SK-N-SH (cell line): ENCODE results near the gene PHC2. TPM values are rescaled to one million over a fixed set of nuclear protein-coding genes. Genes with fewer than 3 reads are reported as not detected.

Experiments
- CTCF ChIA-PET: fragments of 300-600, 350-600 bp; formaldehyde crosslinking; extraction: SDS; loops from one replicate; lab custom pipeline; 2021; lab: Yijun Ruan, JAX
- POLR2A ChIA-PET: fragments of 350-600 bp; sonication (Branson Sonifier 250); formaldehyde crosslinking; extraction: SDS; loops from one replicate; lab custom pipeline; 2020; ENCODE audit warnings: antibody characterized with exemption, inconsistent platforms; lab: Yijun Ruan, JAX
- DNase-seq: peaks from one replicate; pipeline ENCODE4 v3.0.0; 2012
- H2AFZ ChIP-seq: fragments of 200-600 bp; sonication (generic); 2 replicates; pipeline ENCODE4 v1.8.1; 2016; ENCODE audit warnings: antibody characterized with exemption, mild to moderate bottlenecking, low read depth
- H3F3A ChIP-seq: fragments of 200-600 bp; sonication (generic); replicated peaks from 2 replicates; pipeline ENCODE3; 2016; ENCODE audit warnings: antibody characterized with exemption, mild to moderate bottlenecking; ENCODE audit not compliant: insufficient read depth
- H3K27ac ChIP-seq, 2 experiments: fragments of 200-500 bp in 1 of 2; fragments of 200-600 bp in 1 of 2; sonication (Bioruptor generic) in 1 of 2; sonication (generic), shearing (Covaris generic) in 1 of 2; 2 replicates each; pipeline versions ENCODE4 v1.5.1 to v1.6.1; 2014 to 2016; ENCODE audit warnings: low read depth in 2 of 2, inconsistent platforms in 1 of 2, low read length in 1 of 2, mild to moderate bottlenecking in 1 of 2, mixed read lengths in 1 of 2
- H3K27me3 ChIP-seq: fragments of 200-600 bp; sonication (generic), shearing (Covaris generic); 2 replicates; pipeline ENCODE4 v1.6.1; 2016; ENCODE audit warnings: mixed run types; ENCODE audit not compliant: insufficient read depth
- H3K36me3 ChIP-seq, 2 experiments: fragments of 200-500 bp in 1 of 2; fragments of 200-600 bp in 1 of 2; sonication (Bioruptor generic) in 1 of 2; sonication (generic) in 1 of 2; replicated peaks in 1 of 2; 2 replicates each; pipeline versions ENCODE3 to v1.5.1; 2014 to 2016; ENCODE audit warnings: low read length in 1 of 2, mild to moderate bottlenecking in 1 of 2; ENCODE audit not compliant: insufficient read depth in 2 of 2, control insufficient read depth in 1 of 2
- H3K4me1 ChIP-seq, 2 experiments: fragments of 200-500 bp in 1 of 2; fragments of 200-600 bp in 1 of 2; sonication (Bioruptor generic) in 1 of 2; sonication (generic), shearing (Covaris generic) in 1 of 2; 2 replicates each; pipeline versions ENCODE4 v1.5.1 to v1.6.1; 2014 to 2016; ENCODE audit warnings: low read depth in 1 of 2, low read length in 1 of 2, mixed run types in 1 of 2; ENCODE audit not compliant: insufficient read depth in 2 of 2, control insufficient read depth in 1 of 2
- H3K4me2 ChIP-seq: fragments of 200-600 bp; sonication (generic), shearing (Covaris generic); 2 replicates; pipeline ENCODE4 v1.6.1; 2017; ENCODE audit warnings: mixed run types
- H3K4me3 ChIP-seq, 2 experiments: fragments of 200-500 bp in 1 of 2; fragments of 200-600 bp in 1 of 2; sonication (Bioruptor generic) in 1 of 2; sonication (generic), shearing (Covaris generic) in 1 of 2; 2 replicates each; pipeline versions ENCODE4 v1.5.1 to v1.8.1; 2014 to 2016; ENCODE audit warnings: low read depth in 2 of 2, inconsistent platforms in 1 of 2, low read length in 1 of 2, mild to moderate bottlenecking in 1 of 2, mixed read lengths in 1 of 2, moderate library complexity in 1 of 2
- H3K79me2 ChIP-seq: fragments of 200-600 bp; sonication (generic); 2 replicates; pipeline ENCODE4 v1.8.1; 2017; ENCODE audit warnings: mild to moderate bottlenecking; ENCODE audit not compliant: insufficient read depth
- H3K9ac ChIP-seq: fragments of 200-600 bp; sonication (generic); 2 replicates; pipeline ENCODE4 v1.6.1; 2017; ENCODE audit warnings: mixed run types
- H3K9me2 ChIP-seq: fragments of 200-600 bp; sonication (generic); 2 replicates; pipeline ENCODE4 v1.6.1; 2017; ENCODE audit warnings: mixed run types
- H3K9me3 ChIP-seq: fragments of 200-600 bp; sonication (generic); 2 replicates; pipeline ENCODE4 v1.6.1; 2017; ENCODE audit warnings: mixed run types, mild to moderate bottlenecking, moderate library complexity
- H4K20me1 ChIP-seq: fragments of 200-600 bp; sonication (generic); 2 replicates; pipeline ENCODE4 v1.6.1; 2017; ENCODE audit warnings: mild to moderate bottlenecking, mixed run types; ENCODE audit not compliant: insufficient read depth
- EP300 ChIP-seq, 2 experiments: IDR thresholded peaks; 2 replicates each; pipeline versions ENCODE4 v1.4.0 to v1.6.1; 2012; ENCODE audit warnings: borderline replicate concordance in 1 of 2, low read depth in 1 of 2, low read length in 1 of 2
- GABPA ChIP-seq: IDR thresholded peaks from 2 replicates; pipeline ENCODE4 v1.4.0; 2012; ENCODE audit warnings: low read depth, mild to moderate bottlenecking
- GATA2 ChIP-seq: sonication (generic); formaldehyde crosslinking; IDR thresholded peaks from 2 replicates; pipeline ENCODE4 v1.5.0; 2020; ENCODE audit warnings: mild to moderate bottlenecking, missing genetic modification reagents
- RXRA ChIP-seq: IDR thresholded peaks from 2 replicates; pipeline ENCODE4 v1.4.0; 2012; ENCODE audit warnings: low read depth, mild to moderate bottlenecking, borderline replicate concordance
- WGBS: methylation state at CpG from one replicate; pipeline ENCODE4 v1.1.6; 2017; ENCODE audit warnings: low lambda C conversion rate; 5-methylcytosine and 5-hydroxymethylcytosine counted together
- polyA plus RNA-seq, 3 experiments: library from polyadenylated mRNA; depleted of rRNA; stranded (reverse); fragments of >200 nt; gene quantifications; 2 replicates each; pipeline ENCODE4 v1.2.3, GENCODE V29; 2012
- TF ChIP-seq, protein P1 (sequence below): fragments of 200-600 bp; sonication (generic); IDR thresholded peaks from 2 replicates; pipeline ENCODE4 v1.6.1; 2017; ENCODE audit warnings: antibody characterized with exemption, mild to moderate bottlenecking, moderate library complexity
- TF ChIP-seq, protein P2 (sequence below): IDR thresholded peaks from 2 replicates; pipeline ENCODE4 v1.6.1; 2012; ENCODE audit warnings: mild to moderate bottlenecking, low read depth, low read length, moderate library complexity
- TF ChIP-seq, protein P3 (sequence below): IDR thresholded peaks from 2 replicates; pipeline ENCODE4 v1.4.0; 2012; ENCODE audit warnings: low read depth, borderline replicate concordance

The PHC2 gene
- polyA plus RNA-seq, 1 of the 3 experiments (the other 2 are of a cell fraction) = 98.7 TPM

DNA sequence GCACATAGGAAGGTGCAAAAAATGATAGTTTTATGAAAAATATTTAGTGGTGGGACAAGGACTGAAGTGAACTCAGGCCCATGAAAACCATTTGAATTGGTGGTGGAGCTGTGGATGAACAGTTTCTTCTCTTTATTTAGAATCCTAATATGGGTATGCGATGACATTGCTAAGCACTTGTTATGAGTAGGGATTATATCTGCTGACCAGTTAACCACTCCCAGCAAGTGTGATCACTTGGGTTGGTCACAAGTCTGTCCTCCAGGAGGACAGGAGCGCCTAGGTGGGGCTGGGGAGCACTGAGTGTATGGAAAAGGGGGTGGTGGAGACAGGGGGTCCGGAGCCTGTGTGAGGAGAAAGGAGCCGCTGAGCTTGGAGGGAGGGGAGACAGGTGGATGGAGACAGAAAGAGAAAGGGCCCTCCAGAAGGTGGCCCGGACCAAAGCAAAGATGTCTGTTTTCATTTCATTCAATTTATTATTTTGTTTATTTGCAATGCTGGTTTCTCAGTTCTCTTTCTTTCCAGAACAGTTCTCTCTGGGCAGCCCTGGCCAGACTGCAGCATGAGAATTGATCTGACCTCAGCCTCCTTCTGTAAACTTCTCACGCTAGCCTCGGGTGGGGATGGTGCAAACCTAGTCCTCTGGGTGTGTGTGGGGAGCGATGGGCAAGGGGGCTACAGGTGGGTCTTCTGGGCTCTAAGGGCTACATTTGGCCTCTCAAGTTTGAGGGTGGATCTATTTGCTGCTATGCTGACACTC lies 31.7 kb upstream of the PHC2 start:
- Histone ChIP-seq H3K4me1 (peaks cover 0 to 2% of the 10 kb centered on the region in 2 experiments; a peak in 2 of 4 replicates), H3K9me3 (no peaks in the 10 kb centered on the region), H3K9ac (no peak overlapping the region), H4K20me1 (no peaks in the 10 kb centered on the region), H2AFZ (no peak overlapping the region), H3K4me2 (no peak overlapping the region), H3K9me2 (no peaks in the 10 kb centered on the region), H3K36me3 (no peaks in the 10 kb centered on the region), H3K79me2 (no peaks in the 10 kb centered on the region), H3F3A (no peaks in the 10 kb centered on the region)
- POLR2A ChIA-PET = no interaction called here
- no peak for DNase-seq
- TF ChIP-seq, protein P1, sequence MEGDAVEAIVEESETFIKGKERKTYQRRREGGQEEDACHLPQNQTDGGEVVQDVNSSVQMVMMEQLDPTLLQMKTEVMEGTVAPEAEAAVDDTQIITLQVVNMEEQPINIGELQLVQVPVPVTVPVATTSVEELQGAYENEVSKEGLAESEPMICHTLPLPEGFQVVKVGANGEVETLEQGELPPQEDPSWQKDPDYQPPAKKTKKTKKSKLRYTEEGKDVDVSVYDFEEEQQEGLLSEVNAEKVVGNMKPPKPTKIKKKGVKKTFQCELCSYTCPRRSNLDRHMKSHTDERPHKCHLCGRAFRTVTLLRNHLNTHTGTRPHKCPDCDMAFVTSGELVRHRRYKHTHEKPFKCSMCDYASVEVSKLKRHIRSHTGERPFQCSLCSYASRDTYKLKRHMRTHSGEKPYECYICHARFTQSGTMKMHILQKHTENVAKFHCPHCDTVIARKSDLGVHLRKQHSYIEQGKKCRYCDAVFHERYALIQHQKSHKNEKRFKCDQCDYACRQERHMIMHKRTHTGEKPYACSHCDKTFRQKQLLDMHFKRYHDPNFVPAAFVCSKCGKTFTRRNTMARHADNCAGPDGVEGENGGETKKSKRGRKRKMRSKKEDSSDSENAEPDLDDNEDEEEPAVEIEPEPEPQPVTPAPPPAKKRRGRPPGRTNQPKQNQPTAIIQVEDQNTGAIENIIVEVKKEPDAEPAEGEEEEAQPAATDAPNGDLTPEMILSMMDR = no peak
- TF ChIP-seq EP300 (IDR thresholded peaks at IDR 0.05; ENCODE audit: borderline replicate concordance in 1 of 2, low read depth in 1 of 2, low read length in 1 of 2) (no peak), RXRA (no peak), GABPA (no peak)
- TF ChIP-seq, protein P2, sequence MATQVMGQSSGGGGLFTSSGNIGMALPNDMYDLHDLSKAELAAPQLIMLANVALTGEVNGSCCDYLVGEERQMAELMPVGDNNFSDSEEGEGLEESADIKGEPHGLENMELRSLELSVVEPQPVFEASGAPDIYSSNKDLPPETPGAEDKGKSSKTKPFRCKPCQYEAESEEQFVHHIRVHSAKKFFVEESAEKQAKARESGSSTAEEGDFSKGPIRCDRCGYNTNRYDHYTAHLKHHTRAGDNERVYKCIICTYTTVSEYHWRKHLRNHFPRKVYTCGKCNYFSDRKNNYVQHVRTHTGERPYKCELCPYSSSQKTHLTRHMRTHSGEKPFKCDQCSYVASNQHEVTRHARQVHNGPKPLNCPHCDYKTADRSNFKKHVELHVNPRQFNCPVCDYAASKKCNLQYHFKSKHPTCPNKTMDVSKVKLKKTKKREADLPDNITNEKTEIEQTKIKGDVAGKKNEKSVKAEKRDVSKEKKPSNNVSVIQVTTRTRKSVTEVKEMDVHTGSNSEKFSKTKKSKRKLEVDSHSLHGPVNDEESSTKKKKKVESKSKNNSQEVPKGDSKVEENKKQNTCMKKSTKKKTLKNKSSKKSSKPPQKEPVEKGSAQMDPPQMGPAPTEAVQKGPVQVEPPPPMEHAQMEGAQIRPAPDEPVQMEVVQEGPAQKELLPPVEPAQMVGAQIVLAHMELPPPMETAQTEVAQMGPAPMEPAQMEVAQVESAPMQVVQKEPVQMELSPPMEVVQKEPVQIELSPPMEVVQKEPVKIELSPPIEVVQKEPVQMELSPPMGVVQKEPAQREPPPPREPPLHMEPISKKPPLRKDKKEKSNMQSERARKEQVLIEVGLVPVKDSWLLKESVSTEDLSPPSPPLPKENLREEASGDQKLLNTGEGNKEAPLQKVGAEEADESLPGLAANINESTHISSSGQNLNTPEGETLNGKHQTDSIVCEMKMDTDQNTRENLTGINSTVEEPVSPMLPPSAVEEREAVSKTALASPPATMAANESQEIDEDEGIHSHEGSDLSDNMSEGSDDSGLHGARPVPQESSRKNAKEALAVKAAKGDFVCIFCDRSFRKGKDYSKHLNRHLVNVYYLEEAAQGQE = no peak
- TF ChIP-seq, protein P3, sequence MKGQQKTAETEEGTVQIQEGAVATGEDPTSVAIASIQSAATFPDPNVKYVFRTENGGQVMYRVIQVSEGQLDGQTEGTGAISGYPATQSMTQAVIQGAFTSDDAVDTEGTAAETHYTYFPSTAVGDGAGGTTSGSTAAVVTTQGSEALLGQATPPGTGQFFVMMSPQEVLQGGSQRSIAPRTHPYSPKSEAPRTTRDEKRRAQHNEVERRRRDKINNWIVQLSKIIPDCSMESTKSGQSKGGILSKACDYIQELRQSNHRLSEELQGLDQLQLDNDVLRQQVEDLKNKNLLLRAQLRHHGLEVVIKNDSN = no peak
- TF ChIP-seq, all 33 proteins: peak for 0
- H3K27me3 ChIP-seq = no peaks in the 10 kb centered on the region
- no peak overlapping the region for H3K27ac ChIP-seq
- no peak overlapping the region for H3K4me3 ChIP-seq
- CTCF ChIA-PET = no interaction called here
- WGBS = 90% methylated on average over 8 of the region's 8 CpGs

DNA sequence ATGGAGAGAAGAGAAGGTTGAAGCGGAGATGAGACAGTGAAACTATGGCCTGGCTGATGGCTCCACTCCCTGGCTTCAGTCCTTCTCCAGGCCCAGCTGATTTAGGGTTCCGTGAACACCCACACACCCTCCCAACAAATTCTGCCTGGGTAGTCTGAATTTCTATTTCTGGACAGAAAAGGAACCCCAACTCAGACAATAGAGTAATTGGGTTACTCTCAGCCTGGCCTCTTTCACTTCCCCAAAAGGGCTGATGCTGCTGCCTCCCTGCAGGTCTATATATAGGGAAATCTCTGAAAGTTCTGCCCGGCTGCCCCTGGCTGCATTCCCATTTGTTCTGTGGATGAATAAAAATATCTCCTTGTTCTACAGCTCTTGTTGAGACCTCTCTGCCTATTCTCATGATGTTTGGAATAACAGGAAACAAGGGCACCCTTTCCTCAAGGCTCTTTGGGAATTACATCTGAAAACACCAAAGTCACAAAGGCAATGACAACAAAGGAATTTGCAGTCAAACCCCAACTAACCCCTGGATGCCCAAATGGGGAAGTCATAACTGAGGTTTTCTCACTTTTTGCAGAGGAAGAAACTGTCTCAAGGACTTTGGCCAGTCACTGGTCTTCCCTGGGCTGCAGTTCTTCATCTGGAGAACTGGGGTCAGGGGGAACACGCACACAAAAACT lies 30.2 kb upstream of the PHC2 start:
- Histone ChIP-seq H3K27ac (no peak overlapping the region), H3K9me3 (no peaks in the 10 kb centered on the region)
- WGBS = 75% methylated on average over 3 of the region's 4 CpGs
- no peak for TF ChIP-seq GATA2 (CRISPR knock-in tag)
- TF ChIP-seq, all 33 proteins: peak for 0
- no peaks in the 10 kb centered on the region for H3K79me2 ChIP-seq
- DNase-seq = no peak
- H4K20me1 ChIP-seq = no peaks in the 10 kb centered on the region
- ChIA-PET POLR2A (no interaction called here), CTCF (interaction anchor here (0.6 to 6.4 kb wide), 5 partner anchors 10 to 367 kb away, joined by 3 to 40 read pairs (median 3); no protein-coding TSS in a partner anchor)
- H3K36me3 ChIP-seq = no peaks in the 10 kb centered on the region
- H3K9ac ChIP-seq = no peak overlapping the region
- H3K4me2 ChIP-seq = no peak overlapping the region
- no peaks in the 10 kb centered on the region for H3K27me3 ChIP-seq
- H3K4me1 ChIP-seq = peaks cover 0 to 2% of the 10 kb centered on the region in 2 experiments; a peak in 2 of 4 replicates
- no peak overlapping the region for H3K4me3 ChIP-seq
- peak overlapping the region; percentile 14; the same call in 1 of the 2 replicates for H2AFZ ChIP-seq
- H3F3A ChIP-seq = no peaks in the 10 kb centered on the region
- no peaks in the 10 kb centered on the region for H3K9me2 ChIP-seq
